ENCODE data around the gene ELK4. TPM values are rescaled to one million over a fixed set of nuclear protein-coding genes. Genes with fewer than 3 reads are reported as not detected.

ELK4 gene
- total RNA-seq, 1 experiment from 2014 or later = 31.2 TPM

- Histone ChIP-seq H4K8ac (replicated peaks; ENCODE audit: insufficient read length, low read depth, low read length) (no peak overlapping the region), H4K91ac (ENCODE audit: insufficient read length, low read depth, low read length) (no peak overlapping the region), H2BK20ac (ENCODE audit: low read depth, low read length, poor library complexity, severe bottlenecking) (no peak overlapping the region), H3K27ac (ENCODE audit: insufficient read length, low read depth, low read length) (no peak overlapping the region), H3K79me1 (ENCODE audit: insufficient read depth, low read depth, low read length, poor library complexity, severe bottlenecking) (no peaks in the 10 kb centered on the region), H3K23ac (ENCODE audit: insufficient read length, low read depth, low read length) (no peak overlapping the region), H4K5ac (ENCODE audit: insufficient read length, low read depth, low read length) (no peak overlapping the region), H3K79me2 (ENCODE audit: insufficient read depth, low read length) (no peaks in the 10 kb centered on the region), H3K4ac (ENCODE audit: low read depth, low read length) (no peak overlapping the region), H2BK15ac (ENCODE audit: low read depth, low read length) (no peak overlapping the region), H3K27me3 (ENCODE audit: insufficient read depth, low read length) (no peaks in the 10 kb centered on the region), H2BK120ac (ENCODE audit: low read depth, low read length, poor library complexity, severe bottlenecking) (no peak overlapping the region), H3K23me2 (ENCODE audit: insufficient read length, low read depth, low read length, poor library complexity, severe bottlenecking) (no peaks in the 10 kb centered on the region), H2AK5ac (ENCODE audit: insufficient read length, low read length) (no peak overlapping the region), H2AFZ (ENCODE audit: low read length) (no peak overlapping the region), H3K4me2 (ENCODE audit: insufficient read depth, insufficient read length, low read length) (no peak overlapping the region), H3K56ac (ENCODE audit: insufficient read length, low read depth, low read length) (no peak overlapping the region), H3K14ac (ENCODE audit: insufficient read depth, low read length) (no peak overlapping the region), H3K18ac (ENCODE audit: insufficient read length, low read depth, low read length) (no peak overlapping the region), H3K9me3 (ENCODE audit: control insufficient read depth, low read depth, low read length) (no peaks in the 10 kb centered on the region), H4K20me1 (ENCODE audit: control insufficient read depth, insufficient read depth, insufficient read length) (no peaks in the 10 kb centered on the region), H3T11ph (ENCODE audit: low read length) (no peak overlapping the region), H3K4me1 (ENCODE audit: insufficient read depth, low read length) (no peaks in the 10 kb centered on the region; the same call in 1 of the 2 replicates), H2BK5ac (ENCODE audit: insufficient read length, low read length) (no peak overlapping the region), H3K9ac (ENCODE audit: extremely low read depth, insufficient read length, low read length) (no peak overlapping the region), H2BK12ac (ENCODE audit: insufficient read length, low read depth, low read length) (no peak overlapping the region)
- no peak for DNase-seq
- H3K9me3 Mint-ChIP-seq = no peaks in the 10 kb centered on the region
- peaks cover 0 to 25% (median 17%) of the 10 kb centered on the region in 3 experiments; a peak in 5 of 7 replicates for H3K36me3 Mint-ChIP-seq (ENCODE audit: insufficient read depth in 1 of 3, low read depth in 3 of 3)
- no peak for TF ChIP-seq CTCF (conservative IDR thresholded peaks at IDR 0.05)
- peaks cover 25 to 28% of the 10 kb centered on the region in 2 experiments for H3K4me1 Mint-ChIP-seq
- WGBS (ENCODE audit: extremely low coverage, insufficient read length, low lambda C conversion rate) = no CpG with 5 or more reads among the region's 2 CpGs
- no peak overlapping the region for H3K4me3 Mint-ChIP-seq
- H3K27ac Mint-ChIP-seq = no peak overlapping the region
- H3K27me3 Mint-ChIP-seq (ENCODE audit: low read depth) = no peaks in the 10 kb centered on the region
Observed at GRCh38 chr1:205656236-205656635, 24.4 kb upstream of the ELK4 start.
